NCI-H2227 (cell line): ENCODE results near the gene ITCH.
"Not testable (repeated sequence)": the region's sequence is repeated elsewhere in the genome, so short reads cannot be mapped to it uniquely, and the experiment has no call there.

Experiments
- DNase-seq: peaks from one replicate; lab custom pipeline; 2025; ENCODE audit not compliant: unreplicated experiment; lab: John Stamatoyannopoulos, UW

Gene ITCH

GRCh38 chr20:34363062-34363464 lies at the start of gene ITCH:
TSS of gene ITCH (plus strand) at chr20:34363273. CDS start at chr20:34393812, 30,539 bp downstream.
- DNase-seq, result peak; percentile 96

GRCh38 chr20:34315236-34315635 lies 47.8 kb upstream of the ITCH start:
- no peak for DNase-seq

- no peak for DNase-seq
Measured at GRCh38 chr20:34316196-34316814, 46.8 kb upstream of the ITCH start.

DNA sequence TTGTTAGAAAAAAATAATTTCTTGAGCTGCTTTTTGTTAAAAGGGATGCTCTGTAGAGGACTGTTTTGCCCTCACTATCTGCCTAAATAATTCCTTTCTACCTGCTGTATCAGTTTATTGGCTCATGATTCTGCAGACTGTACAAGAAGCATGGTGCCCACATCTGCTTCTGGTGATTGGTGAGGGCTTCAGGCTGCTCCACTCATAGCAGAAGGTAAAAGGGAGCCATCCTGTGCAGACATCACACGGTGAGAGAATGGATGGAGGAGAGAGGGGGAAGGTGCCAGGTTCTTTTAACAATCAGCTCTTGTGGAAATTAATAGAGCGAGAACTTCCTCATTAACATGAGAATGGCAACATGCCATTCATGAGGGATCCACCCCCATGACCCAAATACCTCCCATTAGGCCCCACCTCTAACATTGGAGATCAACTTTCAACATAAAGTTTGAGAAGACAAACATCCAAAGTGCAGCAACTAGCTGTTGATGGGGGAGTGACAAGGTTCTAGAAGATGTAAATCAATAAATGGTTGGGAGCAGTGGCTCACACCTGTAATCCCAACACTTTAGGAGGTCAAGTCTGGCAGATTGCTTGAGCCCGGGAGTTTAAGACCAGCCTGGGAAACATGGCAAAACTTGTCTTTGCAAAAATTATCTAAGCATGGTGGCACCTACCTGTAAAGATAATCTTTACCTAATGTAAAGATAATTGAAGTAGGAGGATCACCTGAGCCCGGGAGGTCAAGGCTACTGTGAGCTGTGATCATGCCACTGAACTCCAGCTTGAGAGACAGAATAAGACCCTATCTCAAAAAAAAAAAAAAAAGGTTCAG lies 44.2 kb upstream of the ITCH start:
- no peak for DNase-seq

- no peak for DNase-seq
Measured at GRCh38 chr20:34320861-34321260, 42.2 kb upstream of the ITCH start.

- no peak for DNase-seq
Measured at GRCh38 chr20:34322267-34323105, 40.6 kb upstream of the ITCH start.

GRCh38 chr20:34324541-34324940 lies 38.5 kb upstream of the ITCH start:
- DNase-seq, result no peak

DNA sequence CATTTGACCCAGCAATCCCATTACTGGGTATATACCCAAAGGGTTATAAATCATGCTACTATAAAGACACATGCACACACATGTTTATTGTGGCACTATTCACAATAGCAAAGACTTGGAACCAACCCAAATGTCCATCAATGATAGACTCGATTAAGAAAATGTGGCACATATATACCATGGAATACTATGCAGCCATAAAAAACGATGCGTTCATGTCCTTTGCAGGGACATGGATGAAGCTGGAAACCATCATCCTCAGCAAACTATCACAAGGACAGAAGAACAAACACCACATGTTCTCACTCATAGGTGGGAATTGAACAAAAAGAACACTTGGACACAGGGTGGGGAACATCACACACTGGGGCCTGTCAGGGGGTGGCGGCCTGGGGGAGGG lies 34.9 kb upstream of the ITCH start:
- DNase-seq, result not testable (repeated sequence)

- DNase-seq, result no peak
Measured at GRCh38 chr20:34328928-34329677, 34.0 kb upstream of the ITCH start.

- DNase-seq, result not testable (repeated sequence)
Measured at GRCh38 chr20:34330861-34331544, 32.1 kb upstream of the ITCH start.

DNA sequence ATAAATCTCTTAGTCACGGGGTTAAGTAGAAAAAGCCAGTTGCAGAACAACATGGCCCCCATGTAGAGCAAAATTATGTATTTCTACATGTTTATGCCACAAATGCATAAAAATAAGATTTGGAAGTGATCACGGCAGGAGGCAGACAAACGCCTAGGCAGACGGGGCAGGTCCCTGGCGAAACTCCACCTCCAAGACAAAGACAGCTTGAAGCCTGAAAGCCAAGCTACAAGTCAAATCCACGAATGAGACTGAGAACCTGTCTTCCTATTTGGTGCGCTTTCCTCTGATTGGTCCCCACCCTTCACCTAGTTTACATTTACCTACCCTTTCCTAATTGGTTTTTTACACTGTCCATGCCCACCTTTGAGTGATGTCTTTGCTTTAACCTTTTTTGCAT lies 31.2 kb upstream of the ITCH start:
- DNase-seq, result no peak

GRCh38 chr20:34332262-34332920 lies 30.7 kb upstream of the ITCH start:
- DNase-seq, result no peak

DNA sequence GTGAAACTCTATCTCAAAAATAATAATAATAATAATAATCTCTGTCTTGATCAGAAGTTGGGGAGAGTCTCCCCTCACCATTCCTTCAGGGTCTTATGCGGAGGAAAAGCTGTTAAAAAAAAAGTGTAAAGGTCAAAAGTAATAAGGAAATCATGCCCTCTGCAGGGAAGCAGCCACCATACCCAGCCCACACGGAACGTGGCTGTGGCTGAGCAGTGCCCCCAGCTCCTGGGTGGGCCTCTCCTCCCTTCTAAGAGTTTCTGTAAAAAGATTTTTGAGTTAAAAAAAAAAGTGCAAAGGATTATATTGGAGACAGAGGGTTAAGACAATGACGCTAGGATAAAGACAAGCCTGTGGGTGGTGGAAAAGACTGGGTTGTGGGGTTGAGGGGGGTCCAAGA lies 29.3 kb upstream of the ITCH start:
- no peak for DNase-seq

- DNase-seq, result no peak
Measured at GRCh38 chr20:34334654-34335407, 28.2 kb upstream of the ITCH start.

DNA sequence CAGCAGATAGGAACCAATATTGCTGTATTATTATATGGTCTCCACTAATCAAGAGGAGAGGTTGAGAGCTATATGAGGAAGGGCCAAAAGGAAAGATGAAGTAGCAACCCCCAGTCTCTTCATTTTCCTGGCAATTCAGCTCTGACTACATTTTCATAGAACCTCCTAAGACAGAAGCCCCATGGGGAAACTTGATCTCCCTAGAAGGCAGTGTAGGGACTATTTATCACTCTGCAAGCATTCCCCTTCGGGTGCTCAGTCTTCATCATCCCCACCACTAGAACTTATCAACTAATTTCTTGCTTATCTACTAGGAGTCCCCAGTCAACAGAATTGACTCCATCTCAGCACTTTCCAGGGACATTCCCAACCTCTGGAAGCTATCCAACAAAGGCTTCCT lies 25.5 kb upstream of the ITCH start:
- DNase-seq, result no peak

DNA sequence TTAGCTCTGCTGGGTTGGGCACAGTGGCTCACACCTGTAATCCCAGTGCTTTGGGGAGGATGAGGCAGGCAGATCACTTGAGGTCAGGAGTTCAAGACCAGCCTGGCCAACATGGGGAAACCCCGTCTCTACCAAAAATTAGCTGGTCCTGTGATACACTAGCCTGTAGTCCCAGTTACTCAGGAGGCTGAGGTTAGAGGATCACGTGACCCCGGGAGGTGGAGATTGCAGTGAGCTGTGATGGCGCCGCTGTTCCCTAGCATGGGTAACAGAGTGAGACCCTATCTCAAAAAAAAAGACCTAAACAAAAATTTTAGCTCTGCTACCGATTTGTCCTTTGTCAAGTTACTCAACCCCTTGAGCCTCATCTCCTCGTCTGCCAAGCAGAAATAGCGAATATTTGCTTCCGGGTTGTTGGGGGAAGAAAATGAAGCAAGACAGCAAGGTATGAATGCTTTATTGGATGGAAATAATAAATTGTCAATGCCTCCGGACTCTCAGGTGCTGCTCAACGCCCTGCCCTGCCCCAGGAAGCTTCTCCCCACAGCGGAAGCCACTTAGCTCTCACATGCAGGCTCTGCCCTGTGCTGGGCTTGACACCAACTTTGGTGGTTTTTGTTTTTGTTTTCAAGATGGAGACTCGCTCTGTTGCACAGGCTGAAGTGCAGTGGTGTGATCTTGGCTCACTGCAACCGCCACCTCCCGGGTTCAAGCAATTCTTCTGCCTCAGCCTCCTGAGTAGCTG lies 24.9 kb upstream of the ITCH start:
- no peak for DNase-seq

- DNase-seq, result not testable (repeated sequence)
Measured at GRCh38 chr20:34340726-34341125, 22.3 kb upstream of the ITCH start.

GRCh38 chr20:34341199-34341598 lies 21.9 kb upstream of the ITCH start:
- not testable (repeated sequence) for DNase-seq
